HG03575 (cell line): ENCODE data around the gene BIRC3.
"Not testable (repeated sequence)": the region's sequence is repeated elsewhere in the genome, so short reads cannot be mapped to it uniquely, and the experiment has no call there.

Experiments used
- ATAC-seq: cut with Tn5 transposase; IDR thresholded peaks from one replicate; pipeline ENCODE4 v1.9.1; 2021; ENCODE audit not compliant: unreplicated experiment, insufficient number of reproducible peaks, low FRiP score; ENCODE audit errors: extremely low read depth

BIRC3 gene

GRCh38 chr11:102292933-102293332 lies 24.4 kb upstream of the BIRC3 start:
- ATAC-seq, result no peak

- peak; percentile 89 for ATAC-seq
These were observed 23.2 kb upstream of the BIRC3 start for GRCh38 chr11:102293873-102294601.

- no peak for ATAC-seq
These were observed 22.2 kb upstream of the BIRC3 start for GRCh38 chr11:102295045-102295444.

- ATAC-seq, result not testable (repeated sequence)
These were observed 20.5 kb upstream of the BIRC3 start for GRCh38 chr11:102296757-102297156.

GRCh38 chr11:102300837-102301236 lies 16.4 kb upstream of the BIRC3 start:
- not testable (repeated sequence) for ATAC-seq

- no peak for ATAC-seq
These were observed 15.0 kb upstream of the BIRC3 start for GRCh38 chr11:102302241-102302640.

GRCh38 chr11:102304686-102305085 lies 12.6 kb upstream of the BIRC3 start:
- ATAC-seq, result no peak

- no peak for ATAC-seq
These were observed 11.8 kb upstream of the BIRC3 start for GRCh38 chr11:102305352-102306047.

GRCh38 chr11:102306048-102306597 lies 11.2 kb upstream of the BIRC3 start:
- ATAC-seq, result no peak

GRCh38 chr11:102306817-102307726 lies 10.2 kb upstream of the BIRC3 start:
- no peak for ATAC-seq

GRCh38 chr11:102307727-102308038 lies 9.6 kb upstream of the BIRC3 start:
- ATAC-seq, result no peak

GRCh38 chr11:102309621-102310541 lies 7.4 kb upstream of the BIRC3 start:
- no peak for ATAC-seq

GRCh38 chr11:102312667-102313066 lies 4.6 kb upstream of the BIRC3 start:
- ATAC-seq, result no peak

- no peak for ATAC-seq
These were observed 3.9 kb upstream of the BIRC3 start for GRCh38 chr11:102313238-102313940.

GRCh38 chr11:102314784-102315183 lies 2.5 kb upstream of the BIRC3 start:
- no peak for ATAC-seq

- no peak for ATAC-seq
These were observed 859 bp upstream of the BIRC3 start for GRCh38 chr11:102316346-102316904.

- no peak for ATAC-seq
These were observed 452 bp downstream of the BIRC3 start for GRCh38 chr11:102317768-102318103.

GRCh38 chr11:102318469-102318868 lies 1.2 kb downstream of the BIRC3 start:
- ATAC-seq, result no peak
